WTC11 (cell line): ENCODE results near the gene SEMA6B. TPM values are rescaled to one million over a fixed set of nuclear protein-coding genes. Genes with fewer than 3 reads are reported as not detected.

Source experiments
- ATAC-seq: fragments of 200-7000 bp; cut with Tn5 transposase; 2 replicates; pipeline ENCODE4 v1.10.0; 2021; ENCODE audit warnings: mild to moderate bottlenecking, moderate library complexity
- CTCF ChIA-PET: fragments of 300-600 bp; sonication (Branson Sonifier 250); formaldehyde crosslinking; loops from one replicate; lab custom pipeline; 2021; ENCODE audit warnings: antibody characterized with exemption; lab: Charles Lee
- POLR2A ChIA-PET: fragments of 350-600 bp; sonication (Branson Sonifier 250); formaldehyde crosslinking; loops from one replicate; lab custom pipeline; 2021; ENCODE audit warnings: antibody characterized with exemption; lab: Charles Lee
- DNase-seq: peaks from one replicate; pipeline ENCODE4 v3.0.0; 2021; ENCODE audit warnings: low spot score
- H3K27ac Mint-ChIP-seq: 2 replicates; pipeline ENCODE4 v1.8.0; 2021; ENCODE audit warnings: mixed read lengths
- H3K27me3 Mint-ChIP-seq: 2 replicates; pipeline ENCODE4 v1.8.0; 2021; ENCODE audit warnings: low read depth, mild to moderate bottlenecking, moderate library complexity, mixed read lengths
- H3K36me3 Mint-ChIP-seq: 2 replicates; pipeline ENCODE4 v1.8.0; 2021; ENCODE audit warnings: mixed read lengths
- H3K4me1 Mint-ChIP-seq: 2 replicates; pipeline ENCODE4 v1.8.0; 2022; ENCODE audit warnings: mixed read lengths
- H3K4me3 Mint-ChIP-seq: 2 replicates; pipeline ENCODE4 v1.8.0; 2021; ENCODE audit warnings: mild to moderate bottlenecking, moderate library complexity, mixed read lengths
- H3K9me3 Mint-ChIP-seq: 2 replicates; pipeline ENCODE4 v1.8.0; 2021; ENCODE audit warnings: mixed read lengths
- EMX1 ChIP-seq: fragments of 250-450 bp; sonication (Bioruptor Pico); IDR thresholded peaks from 2 replicates; pipeline ENCODE4 v1.8.0; 2021; ENCODE audit warnings: mild to moderate bottlenecking
- FOXP1 ChIP-seq: sonication (generic); formaldehyde crosslinking; IDR thresholded peaks from 2 replicates; pipeline ENCODE4 v1.8.0; 2022; ENCODE audit warnings: missing genetic modification reagents, mild to moderate bottlenecking, moderate library complexity, borderline replicate concordance
- GABPB1 ChIP-seq: sonication (generic); formaldehyde crosslinking; IDR thresholded peaks from 2 replicates; pipeline ENCODE4 v1.8.1; 2023; ENCODE audit warnings: mild to moderate bottlenecking, missing genetic modification reagents
- GTF2I ChIP-seq: fragments of 250-450 bp; sonication (Bioruptor Pico); conservative IDR thresholded peaks from 2 replicates; pipeline ENCODE4 v1.4.0; 2021; ENCODE audit warnings: mild to moderate bottlenecking
- JAZF1 ChIP-seq: fragments of 250-450 bp; sonication (Bioruptor Pico); IDR thresholded peaks from 2 replicates; pipeline ENCODE4 v1.9.0; 2021; ENCODE audit warnings: moderate library complexity, mild to moderate bottlenecking, inconsistent platforms
- KAT7 ChIP-seq: sonication (generic); formaldehyde crosslinking; IDR thresholded peaks from 2 replicates; pipeline ENCODE4 v1.8.1; 2023; ENCODE audit warnings: missing genetic modification reagents, mild to moderate bottlenecking, borderline replicate concordance
- NFATC4 ChIP-seq: fragments of 250-450 bp; sonication (Bioruptor Pico); IDR thresholded peaks from 2 replicates; pipeline ENCODE4 v1.9.0; 2021; ENCODE audit warnings: mild to moderate bottlenecking
- PRRX2 ChIP-seq: fragments of 250-450 bp; sonication (Bioruptor Pico); IDR thresholded peaks from 2 replicates; pipeline ENCODE4 v1.8.0; 2021; ENCODE audit warnings: mild to moderate bottlenecking
- SMAD3 ChIP-seq: sonication (generic); formaldehyde crosslinking; IDR thresholded peaks from 2 replicates; pipeline ENCODE4 v1.8.0; 2022; ENCODE audit warnings: missing genetic modification reagents, mild to moderate bottlenecking, borderline replicate concordance
- SP1 ChIP-seq: sonication (generic); formaldehyde crosslinking; conservative IDR thresholded peaks from 2 replicates; pipeline ENCODE4 v1.8.1; 2022; ENCODE audit warnings: missing genetic modification reagents
- TEAD1 ChIP-seq: sonication (generic); formaldehyde crosslinking; IDR thresholded peaks from 2 replicates; pipeline ENCODE4 v1.8.0; 2022; ENCODE audit warnings: mild to moderate bottlenecking, missing genetic modification reagents
- TEAD4 ChIP-seq: sonication (generic); formaldehyde crosslinking; IDR thresholded peaks from 2 replicates; pipeline ENCODE4 v1.8.0; 2022; ENCODE audit warnings: mild to moderate bottlenecking, missing genetic modification reagents
- TP53 ChIP-seq: sonication (generic); formaldehyde crosslinking; IDR thresholded peaks from 2 replicates; pipeline ENCODE4 v1.8.1; 2023; ENCODE audit warnings: mild to moderate bottlenecking, missing genetic modification reagents
- ZNF121 ChIP-seq: sonication (generic); formaldehyde crosslinking; IDR thresholded peaks from 2 replicates; pipeline ENCODE4 v1.8.0; 2023; ENCODE audit warnings: missing genetic modification reagents
- ZNF423 ChIP-seq: fragments of 250-450 bp; sonication (Bioruptor Pico); IDR thresholded peaks from 2 replicates; pipeline ENCODE4 v2.1.2; 2022; ENCODE audit warnings: mild to moderate bottlenecking, moderate library complexity
- ZNF671 ChIP-seq: fragments of 250-450 bp; sonication (Bioruptor Pico); IDR thresholded peaks from 2 replicates; pipeline ENCODE4 v1.8.0; 2021; ENCODE audit warnings: mild to moderate bottlenecking
- total RNA-seq: library from RNA; stranded (reverse); gene quantifications from 3 replicates; pipeline ENCODE4 v1.2.3, GENCODE V29; 2021
- TF ChIP-seq, protein P1 (sequence below): fragments of 250-450 bp; sonication (Bioruptor Pico); IDR thresholded peaks from 2 replicates; pipeline ENCODE4 v2.1.2; 2022; ENCODE audit warnings: mild to moderate bottlenecking, moderate library complexity
- TF ChIP-seq, protein P2 (sequence below): fragments of 200-600 bp; IDR thresholded peaks from 2 replicates; pipeline ENCODE4 v1.8.0; 2022; ENCODE audit warnings: antibody characterized with exemption
- TF ChIP-seq, protein P3 (sequence below): sonication (generic); formaldehyde crosslinking; IDR thresholded peaks from 2 replicates; pipeline ENCODE4 v1.8.0; 2022; ENCODE audit warnings: mild to moderate bottlenecking, missing genetic modification reagents
- TF ChIP-seq, protein P4 (sequence below): sonication (generic); formaldehyde crosslinking; IDR thresholded peaks from 2 replicates; pipeline ENCODE4 v1.8.1; 2023; ENCODE audit warnings: mild to moderate bottlenecking, missing genetic modification reagents, moderate library complexity
- TF ChIP-seq, protein P5 (sequence below): fragments of 250-450 bp; sonication (Bioruptor Pico); IDR thresholded peaks from 2 replicates; pipeline ENCODE4 v1.9.0; 2021; ENCODE audit warnings: mild to moderate bottlenecking
- TF ChIP-seq, protein P6 (sequence below): sonication (generic); formaldehyde crosslinking; IDR thresholded peaks from 2 replicates; pipeline ENCODE4 v1.8.1; 2022; ENCODE audit warnings: missing genetic modification reagents, borderline replicate concordance
- TF ChIP-seq, protein P7 (sequence below): sonication (generic); formaldehyde crosslinking; IDR thresholded peaks from 2 replicates; pipeline ENCODE4 v1.8.1; 2022; ENCODE audit warnings: mild to moderate bottlenecking, moderate library complexity, missing genetic modification reagents

Gene SEMA6B
- total RNA-seq, 1 experiment from 2014 or later: 45.1 TPM

DNA sequence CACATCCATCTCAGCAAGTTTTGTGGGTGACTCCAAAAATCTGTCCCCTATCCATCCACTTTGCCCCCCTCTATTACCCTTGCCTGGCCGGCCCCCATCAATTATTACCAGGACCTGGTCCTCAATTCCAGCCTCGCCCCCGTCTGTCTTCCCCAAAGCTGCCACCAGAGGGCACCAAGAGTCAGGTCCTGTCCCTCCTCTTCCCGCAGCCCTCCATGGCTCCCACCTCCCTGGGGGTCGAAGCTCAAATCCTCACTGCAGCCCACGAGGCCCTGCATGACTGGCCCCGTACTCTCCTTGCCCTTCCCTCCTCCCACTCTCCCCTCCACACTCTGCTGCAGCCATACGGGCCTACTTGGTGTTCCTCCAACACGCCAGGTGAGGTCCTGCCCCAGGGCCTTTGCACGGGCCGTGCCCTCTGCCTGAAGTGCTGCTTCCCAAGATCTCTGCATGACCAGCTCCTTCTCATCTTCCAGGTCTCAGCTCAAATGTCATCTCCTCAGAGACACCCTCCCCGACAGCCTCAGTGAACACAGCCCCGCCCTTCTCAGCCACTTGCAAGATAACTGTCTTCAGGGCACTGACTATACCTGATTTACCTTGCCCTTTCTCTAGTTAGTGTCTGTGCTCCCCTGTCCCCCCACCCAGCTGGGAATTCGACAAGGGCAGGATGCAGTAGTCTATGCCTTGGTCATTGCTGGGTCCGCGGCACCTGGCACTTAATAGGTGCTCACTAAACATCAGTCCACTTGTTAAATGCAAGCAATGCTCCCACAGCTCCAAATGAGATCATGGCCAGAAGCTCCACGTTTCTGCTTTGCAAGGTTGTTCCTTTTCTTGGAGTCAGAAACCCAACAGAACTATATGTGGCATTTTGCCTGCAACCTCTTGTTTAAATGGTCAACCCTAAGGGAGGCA lies 16.8 kb upstream of the SEMA6B start:
- no peaks in the 10 kb centered on the region for H3K36me3 Mint-ChIP-seq
- DNase-seq (peak; percentile 89), ATAC-seq (peak; percentile 23)
- H3K4me3 Mint-ChIP-seq: peak overlapping the region; percentile 28; the same call in 1 of the 2 replicates
- H3K9me3 Mint-ChIP-seq: no peaks in the 10 kb centered on the region
- H3K27ac Mint-ChIP-seq: peak overlapping the region; percentile 78; the same call in 1 of the 2 replicates
- ChIA-PET POLR2A (interaction anchor here (1.8 kb wide), 1 partner anchor 60 kb away, joined by 6 read pairs; no protein-coding TSS in a partner anchor), CTCF (interaction anchor here (0.6 to 14.6 kb wide), 21 partner anchors 9 to 233 kb away, joined by 3 to 217 read pairs (median 6); partner anchors contain the start of genes CHAF1A, LRG1 and PLIN5)
- peaks cover 4% of the 10 kb centered on the region for H3K27me3 Mint-ChIP-seq
- H3K4me1 Mint-ChIP-seq: peaks cover 25% of the 10 kb centered on the region
- TF ChIP-seq TP53 (CRISPR knock-in tag) (no peak), FOXP1 (CRISPR knock-in tag) (peak; percentile 52; the same call in 1 of the 2 replicates), JAZF1 (CRISPR knock-in tag) (no peak), ZNF121 (CRISPR knock-in tag) (0 out of 2 replicates have a peak, but pooled peaks have one; percentile 55), SMAD3 (CRISPR knock-in tag) (no peak), GTF2I (CRISPR knock-in tag) (peak; percentile 100), TEAD1 (CRISPR knock-in tag) (0 out of 2 replicates have a peak, but pooled peaks have one; percentile 26), TEAD4 (CRISPR knock-in tag) (no peak), NFATC4 (CRISPR knock-in tag) (no peak), SP1 (CRISPR knock-in tag) (0 out of 2 replicates have a peak, but pooled peaks have one; percentile 25)
- TF ChIP-seq, protein P1, sequence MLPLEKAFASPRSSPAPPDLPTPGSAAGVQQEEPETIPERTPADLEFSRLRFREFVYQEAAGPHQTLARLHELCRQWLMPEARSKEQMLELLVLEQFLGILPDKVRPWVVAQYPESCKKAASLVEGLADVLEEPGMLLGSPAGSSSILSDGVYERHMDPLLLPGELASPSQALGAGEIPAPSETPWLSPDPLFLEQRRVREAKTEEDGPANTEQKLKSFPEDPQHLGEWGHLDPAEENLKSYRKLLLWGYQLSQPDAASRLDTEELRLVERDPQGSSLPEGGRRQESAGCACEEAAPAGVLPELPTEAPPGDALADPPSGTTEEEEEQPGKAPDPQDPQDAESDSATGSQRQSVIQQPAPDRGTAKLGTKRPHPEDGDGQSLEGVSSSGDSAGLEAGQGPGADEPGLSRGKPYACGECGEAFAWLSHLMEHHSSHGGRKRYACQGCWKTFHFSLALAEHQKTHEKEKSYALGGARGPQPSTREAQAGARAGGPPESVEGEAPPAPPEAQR (CRISPR knock-in tag): 0 out of 2 replicates have a peak, but pooled peaks have one; percentile 29
- TF ChIP-seq, protein P2, sequence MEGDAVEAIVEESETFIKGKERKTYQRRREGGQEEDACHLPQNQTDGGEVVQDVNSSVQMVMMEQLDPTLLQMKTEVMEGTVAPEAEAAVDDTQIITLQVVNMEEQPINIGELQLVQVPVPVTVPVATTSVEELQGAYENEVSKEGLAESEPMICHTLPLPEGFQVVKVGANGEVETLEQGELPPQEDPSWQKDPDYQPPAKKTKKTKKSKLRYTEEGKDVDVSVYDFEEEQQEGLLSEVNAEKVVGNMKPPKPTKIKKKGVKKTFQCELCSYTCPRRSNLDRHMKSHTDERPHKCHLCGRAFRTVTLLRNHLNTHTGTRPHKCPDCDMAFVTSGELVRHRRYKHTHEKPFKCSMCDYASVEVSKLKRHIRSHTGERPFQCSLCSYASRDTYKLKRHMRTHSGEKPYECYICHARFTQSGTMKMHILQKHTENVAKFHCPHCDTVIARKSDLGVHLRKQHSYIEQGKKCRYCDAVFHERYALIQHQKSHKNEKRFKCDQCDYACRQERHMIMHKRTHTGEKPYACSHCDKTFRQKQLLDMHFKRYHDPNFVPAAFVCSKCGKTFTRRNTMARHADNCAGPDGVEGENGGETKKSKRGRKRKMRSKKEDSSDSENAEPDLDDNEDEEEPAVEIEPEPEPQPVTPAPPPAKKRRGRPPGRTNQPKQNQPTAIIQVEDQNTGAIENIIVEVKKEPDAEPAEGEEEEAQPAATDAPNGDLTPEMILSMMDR: peak; percentile 74

DNA sequence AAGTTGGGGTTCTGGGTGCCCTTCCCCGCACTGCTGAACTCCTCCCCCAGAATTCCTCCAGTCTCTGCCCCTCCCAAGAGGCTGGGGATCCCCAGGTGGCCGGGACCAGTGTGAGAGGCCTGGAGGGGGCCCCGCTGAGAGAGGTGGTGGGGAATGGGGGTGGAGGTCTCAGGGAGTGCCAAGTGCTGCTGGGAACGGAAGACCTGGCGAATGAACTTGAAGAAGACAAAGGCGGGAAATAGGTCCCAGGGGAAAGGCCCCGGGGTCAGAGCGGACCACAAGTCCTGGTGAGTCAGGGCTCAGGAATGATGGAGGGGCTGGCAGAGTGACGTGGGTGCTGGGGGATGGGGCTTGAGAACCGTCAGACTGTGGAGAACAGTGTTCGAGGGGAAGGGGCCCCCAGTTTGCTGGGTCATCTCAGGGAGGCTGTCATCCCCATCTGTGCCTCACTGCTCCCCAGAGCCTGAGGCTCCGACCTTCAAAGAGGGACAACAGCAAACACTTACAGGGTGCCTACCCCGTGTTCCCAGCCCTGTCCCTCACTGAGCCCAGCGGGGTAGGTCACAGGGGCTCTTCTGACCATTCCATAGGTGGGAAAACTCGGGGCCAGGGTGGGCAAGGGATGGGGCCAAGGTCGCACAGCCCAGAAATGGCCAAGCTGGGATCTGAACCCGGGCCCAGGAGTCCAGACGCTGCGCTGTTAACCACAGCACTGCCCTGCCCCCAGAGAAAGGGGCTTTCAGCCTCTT lies 16.0 kb upstream of the SEMA6B start:
- Mint-ChIP-seq H3K27me3 (peaks cover 4% of the 10 kb centered on the region), H3K27ac (peak overlapping the region; percentile 29), H3K4me3 (peak overlapping the region; percentile 28; the same call in 1 of the 2 replicates), H3K9me3 (no peaks in the 10 kb centered on the region), H3K36me3 (no peaks in the 10 kb centered on the region), H3K4me1 (peaks cover 25% of the 10 kb centered on the region)
- ChIA-PET POLR2A (interaction anchor here (1.8 kb wide), 1 partner anchor 61 kb away, joined by 6 read pairs; no protein-coding TSS in a partner anchor), CTCF (interaction anchor here (0.6 to 14.6 kb wide), 19 partner anchors 9 to 234 kb away, joined by 3 to 217 read pairs (median 6); partner anchors contain the start of genes CHAF1A, LRG1 and PLIN5)
- DNase-seq (peak; percentile 60), ATAC-seq (peak; percentile 66)
- TF ChIP-seq, protein P3, sequence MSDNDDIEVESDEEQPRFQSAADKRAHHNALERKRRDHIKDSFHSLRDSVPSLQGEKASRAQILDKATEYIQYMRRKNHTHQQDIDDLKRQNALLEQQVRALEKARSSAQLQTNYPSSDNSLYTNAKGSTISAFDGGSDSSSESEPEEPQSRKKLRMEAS (CRISPR knock-in tag): 0 out of 2 replicates have a peak, but pooled peaks have one; percentile 19
- TF ChIP-seq, protein P4, sequence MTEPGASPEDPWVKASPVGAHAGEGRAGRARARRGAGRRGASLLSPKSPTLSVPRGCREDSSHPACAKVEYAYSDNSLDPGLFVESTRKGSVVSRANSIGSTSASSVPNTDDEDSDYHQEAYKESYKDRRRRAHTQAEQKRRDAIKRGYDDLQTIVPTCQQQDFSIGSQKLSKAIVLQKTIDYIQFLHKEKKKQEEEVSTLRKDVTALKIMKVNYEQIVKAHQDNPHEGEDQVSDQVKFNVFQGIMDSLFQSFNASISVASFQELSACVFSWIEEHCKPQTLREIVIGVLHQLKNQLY (CRISPR knock-in tag): no peak
- TF ChIP-seq, protein P5, sequence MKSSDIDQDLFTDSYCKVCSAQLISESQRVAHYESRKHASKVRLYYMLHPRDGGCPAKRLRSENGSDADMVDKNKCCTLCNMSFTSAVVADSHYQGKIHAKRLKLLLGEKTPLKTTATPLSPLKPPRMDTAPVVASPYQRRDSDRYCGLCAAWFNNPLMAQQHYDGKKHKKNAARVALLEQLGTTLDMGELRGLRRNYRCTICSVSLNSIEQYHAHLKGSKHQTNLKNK (CRISPR knock-in tag): no peak
- TF ChIP-seq ZNF671 (CRISPR knock-in tag) (no peak), TP53 (CRISPR knock-in tag) (no peak), SP1 (CRISPR knock-in tag) (no peak), EMX1 (CRISPR knock-in tag) (no peak), ZNF121 (CRISPR knock-in tag) (no peak), KAT7 (no peak), GABPB1 (CRISPR knock-in tag) (no peak), PRRX2 (CRISPR knock-in tag) (no peak), ZNF423 (CRISPR knock-in tag) (peak; percentile 88), SMAD3 (CRISPR knock-in tag) (no peak)
- TF ChIP-seq, protein P6, sequence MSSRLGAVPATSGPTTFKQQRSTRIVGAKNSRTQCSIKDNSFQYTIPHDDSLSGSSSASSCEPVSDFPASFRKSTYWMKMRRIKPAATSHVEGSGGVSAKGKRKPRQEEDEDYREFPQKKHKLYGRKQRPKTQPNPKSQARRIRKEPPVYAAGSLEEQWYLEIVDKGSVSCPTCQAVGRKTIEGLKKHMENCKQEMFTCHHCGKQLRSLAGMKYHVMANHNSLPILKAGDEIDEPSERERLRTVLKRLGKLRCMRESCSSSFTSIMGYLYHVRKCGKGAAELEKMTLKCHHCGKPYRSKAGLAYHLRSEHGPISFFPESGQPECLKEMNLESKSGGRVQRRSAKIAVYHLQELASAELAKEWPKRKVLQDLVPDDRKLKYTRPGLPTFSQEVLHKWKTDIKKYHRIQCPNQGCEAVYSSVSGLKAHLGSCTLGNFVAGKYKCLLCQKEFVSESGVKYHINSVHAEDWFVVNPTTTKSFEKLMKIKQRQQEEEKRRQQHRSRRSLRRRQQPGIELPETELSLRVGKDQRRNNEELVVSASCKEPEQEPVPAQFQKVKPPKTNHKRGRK: no peak
- TF ChIP-seq, protein P7, sequence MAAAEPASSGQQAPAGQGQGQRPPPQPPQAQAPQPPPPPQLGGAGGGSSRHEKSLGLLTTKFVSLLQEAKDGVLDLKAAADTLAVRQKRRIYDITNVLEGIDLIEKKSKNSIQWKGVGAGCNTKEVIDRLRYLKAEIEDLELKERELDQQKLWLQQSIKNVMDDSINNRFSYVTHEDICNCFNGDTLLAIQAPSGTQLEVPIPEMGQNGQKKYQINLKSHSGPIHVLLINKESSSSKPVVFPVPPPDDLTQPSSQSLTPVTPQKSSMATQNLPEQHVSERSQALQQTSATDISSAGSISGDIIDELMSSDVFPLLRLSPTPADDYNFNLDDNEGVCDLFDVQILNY (CRISPR knock-in tag): 0 out of 2 replicates have a peak, but pooled peaks have one; percentile 45
